Natural killer cell (primary cell): ENCODE measurements around the gene CLEC4A. TPM values are rescaled to one million over a fixed set of nuclear protein-coding genes. Genes with fewer than 3 reads are reported as not detected.

Experiments
- ATAC-seq, 3 donors: fragments of 150-1000 bp in 2 of 3; fragments of 200-7000 bp in 1 of 3; cut with Tn5 transposase; 1 replicate in 1 of 3; 2 replicates in 2 of 3; pipeline ENCODE4 v1.10.0; 2021; ENCODE audit warnings: mild to moderate bottlenecking in 2 of 3, moderate library complexity in 2 of 3
- DNase-seq, 2 donors: peaks; one replicate each; pipeline versions ENCODE4 v3.0.0 to v3.0.0-alpha.2; 2013 to 2021; ENCODE audit warnings: mixed read lengths in 1 of 2
- H3K27ac ChIP-seq: one replicate; pipeline ENCODE4 v1.5.1; 2013; ENCODE audit warnings: mild to moderate bottlenecking, low read length
- H3K27me3 ChIP-seq: one replicate; pipeline ENCODE4 v1.6.1; 2013; ENCODE audit warnings: low read length; ENCODE audit not compliant: control insufficient read depth, insufficient read depth
- H3K36me3 ChIP-seq: one replicate; pipeline ENCODE4 v1.6.1; 2013; ENCODE audit warnings: low read length; ENCODE audit not compliant: control insufficient read depth, insufficient read depth
- H3K4me1 ChIP-seq: one replicate; pipeline ENCODE4 v1.6.1; 2013; ENCODE audit warnings: low read length; ENCODE audit not compliant: control insufficient read depth, insufficient read depth
- H3K4me3 ChIP-seq: one replicate; pipeline ENCODE4 v1.5.1; 2013; ENCODE audit warnings: low read length
- H3K9me3 ChIP-seq: one replicate; pipeline ENCODE4 v1.6.1; 2013; ENCODE audit warnings: low read length; ENCODE audit not compliant: control insufficient read depth, insufficient read depth
- H3K27ac Mint-ChIP-seq, 2 donors: one replicate each; pipeline ENCODE4 v1.8.0; 2022; ENCODE audit warnings: mild to moderate bottlenecking in 2 of 2, mixed read lengths in 2 of 2, moderate library complexity in 1 of 2
- H3K27me3 Mint-ChIP-seq, 2 donors: one replicate each; pipeline ENCODE4 v1.8.0; 2022; ENCODE audit warnings: low read depth in 2 of 2, mixed read lengths in 2 of 2
- H3K36me3 Mint-ChIP-seq: one replicate; pipeline ENCODE4 v1.8.0; 2022; ENCODE audit warnings: mixed read lengths
- H3K4me1 Mint-ChIP-seq, 2 donors: one replicate each; pipeline ENCODE4 v1.8.0; 2022; ENCODE audit warnings: mixed read lengths in 2 of 2
- H3K4me3 Mint-ChIP-seq: one replicate; pipeline ENCODE4 v1.8.0; 2022; ENCODE audit warnings: mild to moderate bottlenecking, moderate library complexity, mixed read lengths
- H3K9me3 Mint-ChIP-seq, 2 donors: one replicate each; pipeline ENCODE4 v1.8.0; 2022; ENCODE audit warnings: mixed read lengths in 2 of 2
- WGBS: methylation state at CpG from one replicate; pipeline ENCODE4 v1.1.7; 2013; ENCODE audit warnings: missing lambda C conversion rate; ENCODE audit not compliant: insufficient coverage; 5-methylcytosine and 5-hydroxymethylcytosine counted together
- intact Hi-C: fragments of 100-400 bp; cut with micrococcal nuclease; formaldehyde crosslinking; loops from one replicate; pipeline ENCODE4 v1.14.2; 2022
- total RNA-seq, 4 donors: library from RNA; stranded (reverse); fragments of 120-200 nt in 1 of 4; gene quantifications; one replicate each; pipeline versions ENCODE4 v1.2.3 to v1.2.4, GENCODE V29; 2013 to 2022
- TF ChIP-seq, protein P1 (sequence below): fragments of 200-600 bp; IDR thresholded peaks from one replicate; pipeline ENCODE4 v1.8.0; 2022; ENCODE audit warnings: antibody characterized with exemption

CLEC4A gene
- total RNA-seq, 3 donors from 2014 or later (not counting 1 experiment from before 2014, with no cell fraction given): 1.6 to 6.9 (median 1.7) TPM

DNA sequence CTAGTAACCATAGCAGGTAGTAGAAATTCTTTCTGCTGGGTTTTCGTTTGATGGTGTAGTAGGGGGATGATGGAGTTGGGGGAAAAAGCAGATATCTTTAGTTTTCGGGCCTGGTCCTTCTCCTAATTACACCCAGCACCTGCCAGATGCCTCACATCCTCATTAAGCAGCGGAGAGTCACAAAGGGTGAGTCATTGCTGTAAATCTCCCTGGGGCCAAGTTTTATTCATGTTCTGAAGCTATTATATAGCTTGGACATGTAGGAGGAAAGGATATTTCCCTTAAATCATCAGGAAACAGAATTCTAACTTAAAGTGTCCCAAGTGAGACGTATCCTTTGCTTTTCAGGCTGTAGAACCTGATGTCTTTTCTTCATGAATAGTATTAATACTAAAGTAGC is 46.2 kb upstream of the CLEC4A start:
- Histone ChIP-seq H3K27ac (no peak overlapping the region), H3K4me1 (peaks cover 4% of the 10 kb centered on the region), H3K4me3 (no peak overlapping the region), H3K36me3 (no peaks in the 10 kb centered on the region), H3K9me3 (no peaks in the 10 kb centered on the region), H3K27me3 (no peaks in the 10 kb centered on the region)
- peaks cover 7 to 10% of the 10 kb centered on the region in 2 donors for H3K4me1 Mint-ChIP-seq
- H3K27ac Mint-ChIP-seq: no peak overlapping the region
- no peaks in the 10 kb centered on the region for H3K36me3 Mint-ChIP-seq
- H3K27me3 Mint-ChIP-seq: peaks cover 0 to 2% of the 10 kb centered on the region in 2 donors
- no peak overlapping the region for H3K4me3 Mint-ChIP-seq
- intact Hi-C loops: no loop called here
- ATAC-seq (no peak), DNase-seq (no peak)
- no peaks in the 10 kb centered on the region for H3K9me3 Mint-ChIP-seq
- TF ChIP-seq, protein P1, sequence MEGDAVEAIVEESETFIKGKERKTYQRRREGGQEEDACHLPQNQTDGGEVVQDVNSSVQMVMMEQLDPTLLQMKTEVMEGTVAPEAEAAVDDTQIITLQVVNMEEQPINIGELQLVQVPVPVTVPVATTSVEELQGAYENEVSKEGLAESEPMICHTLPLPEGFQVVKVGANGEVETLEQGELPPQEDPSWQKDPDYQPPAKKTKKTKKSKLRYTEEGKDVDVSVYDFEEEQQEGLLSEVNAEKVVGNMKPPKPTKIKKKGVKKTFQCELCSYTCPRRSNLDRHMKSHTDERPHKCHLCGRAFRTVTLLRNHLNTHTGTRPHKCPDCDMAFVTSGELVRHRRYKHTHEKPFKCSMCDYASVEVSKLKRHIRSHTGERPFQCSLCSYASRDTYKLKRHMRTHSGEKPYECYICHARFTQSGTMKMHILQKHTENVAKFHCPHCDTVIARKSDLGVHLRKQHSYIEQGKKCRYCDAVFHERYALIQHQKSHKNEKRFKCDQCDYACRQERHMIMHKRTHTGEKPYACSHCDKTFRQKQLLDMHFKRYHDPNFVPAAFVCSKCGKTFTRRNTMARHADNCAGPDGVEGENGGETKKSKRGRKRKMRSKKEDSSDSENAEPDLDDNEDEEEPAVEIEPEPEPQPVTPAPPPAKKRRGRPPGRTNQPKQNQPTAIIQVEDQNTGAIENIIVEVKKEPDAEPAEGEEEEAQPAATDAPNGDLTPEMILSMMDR: no peak
- WGBS: 94% methylated on average over 2 of the region's 4 CpGs

GRCh38 chr12:8078398-8078797 is 45.0 kb upstream of the CLEC4A start:
- TF ChIP-seq, protein P1: peak; percentile 19
- no peak for ATAC-seq
- intact Hi-C loops: loop anchor here (1.0 kb wide), 1 partner anchor 32 kb away; no protein-coding TSS in a partner anchor
- Histone ChIP-seq H3K27ac (no peak overlapping the region), H3K27me3 (no peaks in the 10 kb centered on the region), H3K9me3 (no peaks in the 10 kb centered on the region), H3K4me3 (no peak overlapping the region), H3K36me3 (no peaks in the 10 kb centered on the region), H3K4me1 (peaks cover 7% of the 10 kb centered on the region)
- peaks cover 17 to 20% of the 10 kb centered on the region in 2 donors for H3K4me1 Mint-ChIP-seq
- peaks cover 0 to 2% of the 10 kb centered on the region in 2 donors for H3K27me3 Mint-ChIP-seq
- no peak overlapping the region for H3K4me3 Mint-ChIP-seq
- peak in 1 of 2 donors; percentile 87 for DNase-seq
- no peaks in the 10 kb centered on the region for H3K36me3 Mint-ChIP-seq
- no peaks in the 10 kb centered on the region for H3K9me3 Mint-ChIP-seq
- 49% methylated on average over 2 of the region's 4 CpGs for WGBS
- no peak overlapping the region for H3K27ac Mint-ChIP-seq

DNA sequence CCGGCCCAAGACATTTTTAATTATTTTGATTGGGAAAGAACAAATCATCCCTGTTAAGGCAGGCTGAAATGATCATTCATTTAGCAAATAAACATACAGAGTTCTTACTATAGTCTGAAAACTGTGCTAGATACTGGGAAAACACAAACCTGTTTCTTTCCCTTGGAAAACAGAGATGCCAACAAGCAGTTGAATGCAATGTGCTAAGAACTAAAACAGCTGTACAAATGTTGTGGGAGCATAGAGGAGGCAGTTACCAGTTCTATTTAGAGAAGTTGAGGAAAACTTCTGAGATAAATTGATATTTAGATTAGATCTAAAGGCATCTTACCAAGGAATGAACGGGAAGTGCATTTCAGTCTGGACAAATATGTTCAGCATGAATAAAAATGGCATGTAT is 44.5 kb upstream of the CLEC4A start:
- H3K27ac Mint-ChIP-seq: peak overlapping the region in 1 of 2 donors; percentile 35
- no peak overlapping the region for H3K4me3 Mint-ChIP-seq
- no peak overlapping the region for H3K4me3 ChIP-seq
- no peaks in the 10 kb centered on the region for H3K27me3 ChIP-seq
- no peak overlapping the region for H3K27ac ChIP-seq
- peaks cover 0 to 2% of the 10 kb centered on the region in 2 donors for H3K27me3 Mint-ChIP-seq
- 100% methylated on average over 2 of the region's 2 CpGs for WGBS
- H3K36me3 ChIP-seq: no peaks in the 10 kb centered on the region
- H3K4me1 ChIP-seq: peaks cover 12% of the 10 kb centered on the region
- intact Hi-C loops: loop anchor here (1.0 kb wide), 1 partner anchor 33 kb away; no protein-coding TSS in a partner anchor
- H3K4me1 Mint-ChIP-seq: peaks cover 19 to 21% of the 10 kb centered on the region in 2 donors
- ATAC-seq (no peak), DNase-seq (no peak)
- TF ChIP-seq, protein P1: no peak
- no peaks in the 10 kb centered on the region for H3K9me3 ChIP-seq
- no peaks in the 10 kb centered on the region for H3K36me3 Mint-ChIP-seq
- no peaks in the 10 kb centered on the region for H3K9me3 Mint-ChIP-seq

DNA sequence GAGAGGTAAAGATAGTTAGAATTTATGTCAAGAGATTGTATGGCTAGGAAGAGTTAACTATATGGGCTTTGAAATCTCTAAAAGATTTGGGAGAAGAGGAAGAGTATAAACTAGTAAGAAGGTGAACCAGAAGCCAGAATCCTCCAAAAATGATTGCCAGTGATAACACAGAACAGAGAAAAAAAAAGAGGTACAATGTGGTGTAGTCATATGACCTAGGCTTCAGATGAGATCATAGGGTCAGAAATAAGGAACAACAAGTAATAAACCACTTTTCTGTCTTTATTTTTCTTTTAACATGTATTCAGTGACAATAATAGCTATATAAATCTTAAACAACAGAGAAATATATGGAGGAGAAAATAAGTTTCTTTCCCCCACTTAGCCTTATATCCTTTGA is 43.3 kb upstream of the CLEC4A start:
- Histone ChIP-seq H3K36me3 (no peaks in the 10 kb centered on the region), H3K27me3 (no peaks in the 10 kb centered on the region), H3K4me3 (no peak overlapping the region), H3K4me1 (peaks cover 14% of the 10 kb centered on the region), H3K27ac (peak overlapping the region; percentile 17), H3K9me3 (no peaks in the 10 kb centered on the region)
- H3K9me3 Mint-ChIP-seq: no peaks in the 10 kb centered on the region
- peaks cover 0 to 2% of the 10 kb centered on the region in 2 donors for H3K27me3 Mint-ChIP-seq
- DNase-seq (peak in 1 of 2 donors; percentile 32), ATAC-seq (no peak)
- H3K4me1 Mint-ChIP-seq: peaks cover 30% of the 10 kb centered on the region in 2 donors
- H3K4me3 Mint-ChIP-seq: peak overlapping the region; percentile 14
- intact Hi-C loops: no loop called here
- peak overlapping the region; percentile 35 to 96 for H3K27ac Mint-ChIP-seq
- TF ChIP-seq, protein P1: no peak
- H3K36me3 Mint-ChIP-seq: no peaks in the 10 kb centered on the region
